Islet precursor cell (in vitro differentiated cells): ENCODE measurements around the gene ABCC1.
A peak's percentile ranks its signal among the peaks of the same experiment; 100 is the strongest.

ENCODE experiments used
- DNase-seq: peaks from one replicate; pipeline ENCODE4 v3.0.0-alpha.2; 2018

ABCC1 gene

DNA sequence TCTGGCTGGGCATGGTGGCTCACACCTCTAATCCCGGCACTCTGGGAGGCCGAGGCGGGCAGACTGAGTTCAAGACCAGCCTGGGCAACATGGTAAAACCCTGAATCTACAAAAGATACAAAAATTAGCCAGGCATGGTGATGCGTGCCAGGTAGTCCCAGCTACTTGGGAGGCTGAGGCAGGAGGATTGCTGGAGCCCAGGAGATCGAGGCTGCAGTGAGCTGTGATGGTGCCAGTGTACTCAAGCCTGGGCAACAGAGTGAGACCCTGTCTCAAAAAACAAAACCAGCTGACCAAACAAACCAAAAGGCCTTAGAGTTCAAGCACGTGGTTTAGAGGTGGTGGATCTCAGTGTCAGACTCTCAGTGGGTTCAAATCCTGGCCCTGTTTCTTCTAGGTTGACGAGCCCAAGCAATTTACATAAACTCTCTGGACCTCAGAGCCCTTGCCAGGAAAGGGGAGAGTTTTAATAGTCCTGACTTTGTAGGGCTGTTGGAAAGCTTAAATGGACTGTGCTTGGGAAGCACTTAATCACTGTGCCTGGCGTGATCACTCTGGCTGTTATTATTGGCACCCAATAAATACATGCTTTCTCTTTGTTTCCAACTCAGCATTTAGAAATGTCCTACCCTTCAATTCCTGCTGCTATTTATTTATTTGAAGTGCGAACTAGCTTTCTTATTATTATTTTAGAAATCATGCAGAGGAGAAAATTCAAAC is 44.7 kb downstream of the ABCC1 start:
- no peak for DNase-seq

DNA sequence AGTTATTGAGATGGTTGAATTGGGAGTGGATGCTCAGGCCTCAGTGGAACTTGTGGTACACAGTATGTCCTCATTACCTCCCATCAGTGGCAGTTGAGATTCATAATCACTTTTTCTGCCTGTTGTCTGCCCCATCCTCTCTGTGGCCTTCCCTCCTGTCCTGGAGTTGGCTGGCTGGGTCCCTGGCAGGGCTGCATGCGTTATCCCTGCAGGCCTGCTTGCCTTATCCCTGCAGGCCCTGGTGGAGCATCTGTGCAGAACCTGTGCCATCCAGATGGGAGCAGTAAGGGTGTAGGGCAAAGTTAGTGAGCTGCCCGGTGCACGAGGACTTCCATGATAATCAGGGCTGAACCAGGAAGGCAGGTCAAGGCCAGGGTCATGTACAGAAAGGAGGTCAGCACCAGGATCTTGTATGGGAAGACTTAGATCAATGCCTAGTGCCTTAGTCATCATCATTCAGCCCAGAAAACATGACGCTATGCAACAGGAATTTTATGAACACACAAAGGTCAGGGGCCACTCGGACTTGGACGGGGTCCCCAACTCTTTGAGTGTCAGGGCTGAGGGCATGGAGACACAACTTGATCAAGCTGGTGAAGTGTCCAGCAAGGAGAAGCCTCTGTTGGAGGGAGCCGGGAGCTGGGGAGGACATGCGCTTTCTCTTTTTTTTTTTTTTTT is 47.2 kb downstream of the ABCC1 start:
- DNase-seq: peak; percentile 75

DNA sequence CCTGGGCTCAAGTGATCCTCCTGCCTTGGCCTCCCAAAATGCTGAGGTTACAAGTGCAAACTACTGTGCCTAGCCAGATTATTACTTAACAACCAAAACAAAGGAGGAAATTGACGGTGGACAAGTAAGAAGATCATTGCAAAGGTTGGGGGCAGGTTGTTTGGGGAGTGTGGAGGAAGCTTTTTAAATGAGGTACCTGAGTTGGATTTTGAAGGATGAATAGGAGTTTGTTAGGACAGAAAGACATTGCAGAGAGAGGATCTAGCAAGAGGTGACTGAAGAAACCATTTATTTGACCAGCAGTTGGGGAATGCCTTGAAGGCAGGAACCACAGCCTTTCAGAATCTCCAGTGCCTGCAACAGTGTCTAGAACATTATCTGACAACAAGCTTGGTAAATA is 51.3 kb downstream of the ABCC1 start:
- no peak for DNase-seq

DNA sequence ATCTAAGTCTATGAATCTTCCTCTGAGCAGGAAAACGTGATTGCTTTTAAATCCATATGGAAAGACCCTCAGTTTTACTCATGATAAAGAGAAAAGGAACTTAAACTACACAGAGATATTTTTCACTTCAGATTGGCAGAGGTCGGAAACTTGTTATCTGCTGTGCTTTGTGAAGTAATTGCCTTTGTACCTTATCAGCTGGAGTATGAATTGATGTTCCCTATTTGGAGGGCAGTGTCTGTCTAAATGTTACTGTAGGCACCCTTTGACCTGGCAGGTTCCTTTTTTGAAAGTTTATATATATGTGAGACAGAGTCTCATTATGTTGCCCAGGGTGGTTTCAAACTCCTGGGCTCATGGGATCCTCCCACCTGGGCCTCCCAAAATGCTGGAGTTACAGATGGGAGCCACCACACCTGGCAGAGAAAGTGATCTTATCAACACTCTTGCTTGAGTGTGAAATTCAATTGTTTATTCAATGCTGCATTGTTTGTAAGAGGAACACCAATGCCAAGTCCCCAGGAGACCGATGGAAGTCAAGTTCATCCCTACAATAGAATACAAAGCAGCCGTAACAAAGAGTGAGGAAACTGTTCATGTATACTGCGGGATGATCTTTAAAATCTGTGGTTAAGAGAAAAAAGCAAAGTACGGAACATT is 52.3 kb downstream of the ABCC1 start:
- no peak for DNase-seq

DNA sequence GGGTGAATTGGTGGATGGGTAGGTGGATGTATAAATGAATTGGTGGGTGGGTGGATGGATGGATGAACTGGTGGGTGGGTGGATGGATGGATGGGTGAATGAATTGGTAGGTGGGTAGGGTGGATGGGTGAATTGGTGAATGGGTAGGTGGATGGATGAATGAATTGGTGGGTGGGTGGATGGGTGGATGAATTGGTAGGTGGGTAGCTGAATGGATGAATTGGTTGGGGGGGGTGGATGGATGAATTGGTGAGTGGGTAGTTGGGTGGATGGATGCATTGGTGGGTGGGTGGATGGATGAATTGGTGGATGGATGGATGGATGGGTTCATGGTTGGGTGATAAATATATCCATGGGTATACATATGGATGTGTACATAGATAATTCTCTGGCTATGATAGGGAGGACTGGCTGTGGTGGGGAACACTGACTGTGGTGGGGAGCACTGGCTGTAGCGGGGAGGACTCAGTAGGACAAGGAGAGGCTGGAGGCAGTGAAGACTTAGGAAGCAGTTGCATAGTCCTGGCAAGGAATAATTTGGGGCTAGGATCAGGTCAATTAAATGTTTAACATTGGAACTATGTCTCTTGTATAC is 54.4 kb downstream of the ABCC1 start:
- DNase-seq: no peak

DNA sequence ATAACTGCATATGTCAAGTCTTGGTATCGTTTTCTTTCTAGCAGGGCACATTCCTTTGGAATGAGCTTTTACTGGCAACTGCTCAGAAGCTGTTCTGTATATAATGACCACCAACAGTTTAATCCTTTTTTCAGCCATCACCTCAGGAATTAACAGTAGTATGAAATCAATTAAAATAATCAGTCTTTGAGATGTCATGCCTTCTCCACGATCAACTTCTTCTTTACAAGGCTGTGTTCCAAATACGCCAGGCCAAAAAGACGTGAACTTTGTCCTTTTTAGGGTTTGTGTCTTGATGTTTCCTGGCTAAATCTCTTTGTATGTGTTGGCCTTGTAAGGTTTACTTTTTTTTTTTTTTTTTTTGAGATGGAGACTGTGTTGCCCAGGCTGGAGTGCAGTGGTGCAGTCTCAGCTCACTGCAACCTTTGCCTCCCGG is 54.9 kb downstream of the ABCC1 start:
- DNase-seq: no peak

DNA sequence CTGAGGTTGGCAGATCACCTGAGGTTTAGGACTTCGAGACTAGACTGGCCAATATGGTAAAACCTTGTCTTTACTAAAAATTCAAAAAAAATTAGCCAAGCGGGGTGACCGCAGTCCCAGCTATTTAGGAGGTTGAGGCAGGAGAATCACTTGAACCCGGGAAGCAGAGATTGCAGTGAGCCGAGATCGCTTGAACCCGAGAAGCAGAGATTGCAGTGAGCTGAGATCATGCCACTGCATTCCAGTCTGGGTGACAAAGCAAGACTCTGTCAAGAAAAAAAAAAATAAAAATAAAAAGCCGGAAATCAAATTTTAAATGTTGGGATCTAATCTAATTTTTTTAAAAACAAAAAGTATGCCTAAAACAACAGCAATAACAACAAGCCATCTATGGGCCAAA is 56.3 kb downstream of the ABCC1 start:
- DNase-seq: no peak

DNA sequence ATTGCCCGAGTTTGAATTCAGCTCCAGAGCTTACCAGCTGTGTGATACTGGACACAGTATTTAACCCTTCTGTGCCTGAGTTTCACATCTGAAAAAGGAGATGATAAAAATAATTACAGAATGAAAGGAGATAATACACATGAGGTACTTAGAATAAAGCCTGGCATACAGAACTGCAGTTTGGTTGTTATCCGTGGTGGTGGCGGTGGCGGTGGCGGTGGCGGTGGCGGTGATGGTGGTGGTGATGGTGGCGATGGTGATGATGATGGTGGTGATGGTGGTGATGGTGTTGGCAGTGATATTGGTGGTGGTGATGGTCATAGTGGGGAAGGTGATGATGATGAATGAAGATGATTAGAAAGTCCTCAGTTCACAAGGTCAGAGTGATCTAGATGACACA is 57.2 kb downstream of the ABCC1 start:
- no peak for DNase-seq

DNA sequence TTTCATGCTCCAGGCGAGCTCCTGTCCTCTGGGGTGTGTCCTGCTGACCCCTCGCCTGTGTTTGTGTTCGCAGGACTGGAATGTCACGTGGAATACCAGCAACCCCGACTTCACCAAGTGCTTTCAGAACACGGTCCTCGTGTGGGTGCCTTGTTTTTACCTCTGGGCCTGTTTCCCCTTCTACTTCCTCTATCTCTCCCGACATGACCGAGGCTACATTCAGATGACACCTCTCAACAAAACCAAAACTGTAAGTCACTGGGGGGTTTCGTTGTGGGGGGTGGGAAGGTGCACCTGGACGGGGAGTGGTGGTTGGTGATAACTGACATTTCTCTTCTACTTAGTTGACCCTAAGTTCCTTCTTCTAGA is 58.3 kb downstream of the ABCC1 start:
- no peak for DNase-seq

DNA sequence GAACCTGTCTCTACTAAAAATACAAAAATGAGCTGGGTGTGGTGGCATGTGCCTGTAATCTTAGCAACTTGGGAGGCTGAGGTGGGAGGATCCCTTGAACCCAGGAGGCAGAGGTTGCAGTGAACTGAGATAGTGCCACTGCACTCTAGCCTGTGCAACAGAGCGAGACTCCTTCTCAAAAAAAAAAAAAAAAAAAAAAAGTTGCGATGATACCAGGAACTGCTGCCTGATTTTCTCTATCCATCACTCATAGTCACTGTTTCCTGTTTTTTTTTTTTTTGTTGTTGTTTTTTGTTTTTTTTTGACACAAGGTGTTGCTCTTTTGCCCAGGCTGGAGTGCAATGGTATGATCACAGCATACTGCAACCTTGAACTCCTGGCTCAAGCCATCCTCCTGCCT is 59.2 kb downstream of the ABCC1 start:
- DNase-seq: no peak

DNA sequence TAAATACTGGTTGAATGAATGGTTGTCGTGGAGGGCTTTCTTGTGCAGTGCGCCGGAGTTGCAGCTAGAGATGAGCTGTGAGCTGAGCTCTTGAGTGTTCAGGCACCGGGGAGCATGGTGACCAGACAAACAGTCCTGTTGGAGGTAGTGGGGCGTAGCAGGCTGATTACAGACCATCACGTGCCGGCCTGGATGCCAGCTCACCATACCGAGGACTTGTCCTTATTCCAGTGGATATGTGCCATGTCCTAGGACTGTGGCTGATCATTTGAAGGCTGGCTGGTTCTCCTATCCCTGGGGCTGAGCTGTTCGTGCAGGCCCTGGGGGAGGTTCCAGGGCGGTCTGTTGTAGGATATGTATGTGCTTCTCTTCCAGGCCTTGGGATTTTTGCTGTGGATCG is 60.0 kb downstream of the ABCC1 start:
- no peak for DNase-seq

DNA sequence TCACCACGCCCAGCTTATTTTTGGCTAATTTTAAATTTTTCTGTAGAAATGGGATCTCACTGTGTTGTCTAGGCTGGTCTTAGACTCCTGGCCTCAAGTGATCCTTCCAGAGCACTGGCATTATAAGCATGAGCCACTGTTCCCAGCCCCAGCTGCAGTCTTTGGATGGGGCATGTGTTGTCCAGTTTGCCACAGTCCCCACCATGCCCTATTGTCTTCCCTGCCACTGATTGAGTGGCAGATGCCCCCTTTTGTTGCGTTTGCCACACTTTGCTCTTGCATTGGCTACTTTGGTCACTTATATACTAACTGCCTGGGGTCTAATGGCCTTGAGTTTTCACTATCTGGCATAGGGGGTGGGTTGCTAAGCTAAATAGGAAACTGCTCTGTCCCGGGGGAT is 60.8 kb downstream of the ABCC1 start:
- no peak for DNase-seq

DNA sequence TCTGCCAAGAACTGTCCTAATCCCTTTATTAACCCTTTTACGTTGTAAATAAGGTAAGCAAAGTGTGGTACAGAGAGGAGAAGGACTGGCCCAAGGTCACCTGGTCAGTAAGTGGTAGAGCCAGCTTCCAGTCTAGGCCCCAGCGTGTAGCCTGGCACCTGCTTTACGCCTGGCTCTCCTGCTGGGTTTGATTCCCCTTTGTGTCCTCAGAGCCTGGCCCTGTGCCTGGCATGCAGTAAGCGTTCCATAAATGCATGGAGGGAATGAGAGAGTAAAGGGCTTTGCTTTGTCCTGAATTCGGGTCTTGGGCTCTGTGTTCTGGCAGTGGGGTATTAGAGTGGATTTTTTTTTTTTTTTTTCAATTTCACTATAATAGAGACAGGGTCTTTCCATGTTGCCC is 62.7 kb downstream of the ABCC1 start:
- DNase-seq: no peak

DNA sequence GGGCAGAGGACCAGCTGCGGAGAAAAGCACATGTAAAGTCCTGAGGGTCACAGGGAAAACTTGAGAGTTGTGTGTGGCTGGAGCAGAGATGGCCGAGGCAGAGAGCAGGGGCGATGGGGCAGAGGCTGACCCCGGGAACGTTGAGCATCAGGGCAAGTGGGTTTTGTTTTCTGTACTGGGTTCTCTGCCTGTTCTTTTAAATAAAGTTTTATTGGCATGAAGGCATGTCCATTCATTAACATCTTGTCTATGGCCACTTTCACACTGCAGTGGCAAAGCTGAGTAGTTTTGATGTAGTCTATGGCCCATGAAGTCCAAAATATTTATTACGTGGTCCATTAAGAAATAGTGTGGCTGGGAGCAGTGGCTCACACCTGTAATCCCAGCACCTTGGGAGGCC is 64.4 kb downstream of the ABCC1 start:
- DNase-seq: no peak

DNA sequence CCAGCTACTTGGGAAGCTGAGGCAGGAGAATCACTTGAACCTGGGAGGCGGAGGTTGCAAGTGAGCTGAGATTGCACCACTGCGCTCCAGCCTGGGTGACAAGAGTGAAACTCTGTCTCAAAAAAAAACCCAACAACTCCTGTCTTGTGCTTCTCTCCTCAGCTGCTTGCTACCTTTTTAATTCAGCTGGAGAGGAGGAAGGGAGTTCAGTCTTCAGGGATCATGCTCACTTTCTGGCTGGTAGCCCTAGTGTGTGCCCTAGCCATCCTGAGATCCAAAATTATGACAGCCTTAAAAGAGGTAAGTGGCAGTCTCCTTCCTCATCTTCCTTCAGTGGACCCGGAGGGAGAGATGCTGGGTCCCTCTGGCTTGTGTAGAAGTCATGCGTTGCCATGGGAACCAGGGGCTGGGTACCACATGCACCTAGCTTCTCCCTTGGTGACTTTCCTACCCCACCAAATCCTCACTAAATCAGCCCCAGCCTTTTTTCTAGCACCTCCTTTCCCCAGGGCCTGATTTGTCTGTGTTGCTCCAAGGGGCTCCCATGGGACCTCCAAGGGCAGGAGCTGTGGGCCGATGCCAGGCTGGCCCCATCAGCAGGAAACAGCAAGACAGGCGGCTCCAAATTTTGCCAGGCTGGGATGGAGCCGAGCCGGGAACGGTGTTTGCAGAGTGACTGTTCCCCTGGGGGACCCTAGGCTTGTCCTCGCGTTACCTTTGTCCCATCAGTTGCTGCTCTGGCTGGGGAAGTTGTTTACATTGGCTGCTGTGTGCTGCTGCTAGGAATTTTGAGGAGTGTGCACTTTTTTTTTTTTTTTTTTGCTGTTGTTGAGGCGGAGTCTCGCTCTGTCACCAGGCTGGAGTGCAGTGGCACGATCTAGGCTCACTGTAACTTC is 65.2 kb downstream of the ABCC1 start:
- no peak for DNase-seq

DNA sequence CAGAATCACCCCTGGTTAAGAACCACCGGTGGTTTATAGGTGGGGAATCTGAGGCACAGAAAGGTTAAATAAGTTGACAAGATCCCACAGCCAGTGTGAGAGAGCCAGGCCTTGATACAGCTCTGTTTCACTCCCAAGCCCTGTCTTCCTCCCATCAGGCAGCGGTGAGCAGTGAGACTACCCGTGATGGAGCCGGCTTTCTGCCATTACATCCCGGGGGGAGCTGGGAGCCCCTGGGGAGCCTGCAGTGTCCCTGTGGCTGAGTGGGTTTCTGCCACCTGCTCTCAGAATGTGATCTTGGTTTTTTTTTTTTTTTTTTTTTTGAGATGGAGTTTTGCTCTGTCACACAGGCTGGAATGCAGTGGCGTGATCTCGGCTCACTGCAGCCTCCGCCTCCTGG is 66.4 kb downstream of the ABCC1 start:
- no peak for DNase-seq

DNA sequence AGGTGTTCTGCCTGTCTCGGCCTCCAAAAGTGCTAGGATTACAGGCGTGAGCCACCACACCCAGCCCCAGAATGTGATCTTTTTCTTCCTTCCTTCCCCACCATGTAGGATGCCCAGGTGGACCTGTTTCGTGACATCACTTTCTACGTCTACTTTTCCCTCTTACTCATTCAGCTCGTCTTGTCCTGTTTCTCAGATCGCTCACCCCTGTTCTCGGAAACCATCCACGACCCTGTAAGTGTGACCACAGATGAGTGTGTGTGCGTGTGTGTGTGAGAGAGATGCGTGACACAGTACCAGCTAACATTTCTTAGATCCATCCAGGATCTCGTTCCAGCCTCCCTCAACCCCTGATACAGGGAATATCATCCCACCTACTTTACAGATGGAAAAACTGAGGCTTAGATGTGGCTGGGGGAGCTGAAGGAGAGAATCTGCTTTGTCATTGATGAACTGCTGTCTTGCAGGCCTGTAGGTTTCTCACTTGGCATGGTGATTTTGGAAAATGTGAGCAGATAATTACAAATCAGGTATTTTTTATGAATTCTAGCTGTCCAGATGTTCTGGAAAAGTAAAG is 67.1 kb downstream of the ABCC1 start:
- no peak for DNase-seq

DNA sequence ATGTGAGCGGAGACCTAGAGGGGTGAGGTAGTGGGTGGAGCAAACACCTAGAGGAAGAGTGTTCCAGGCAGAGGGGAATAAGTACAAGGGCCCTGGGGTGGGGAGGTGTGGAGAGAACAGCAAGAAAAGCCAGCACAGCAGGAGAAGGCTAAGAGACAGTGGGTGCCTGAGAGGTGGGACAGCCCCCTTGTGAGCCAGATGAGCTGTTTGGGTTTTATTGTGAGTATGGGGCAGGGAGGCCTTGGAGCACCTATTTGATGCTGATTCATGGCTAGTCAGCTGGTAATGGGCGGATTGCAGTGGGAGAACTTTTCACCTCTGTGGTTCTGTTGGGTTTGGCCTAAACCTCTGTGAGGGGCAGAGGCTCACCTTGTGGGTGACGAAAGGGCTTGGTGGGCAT is 68.4 kb downstream of the ABCC1 start:
- DNase-seq: no peak

DNA sequence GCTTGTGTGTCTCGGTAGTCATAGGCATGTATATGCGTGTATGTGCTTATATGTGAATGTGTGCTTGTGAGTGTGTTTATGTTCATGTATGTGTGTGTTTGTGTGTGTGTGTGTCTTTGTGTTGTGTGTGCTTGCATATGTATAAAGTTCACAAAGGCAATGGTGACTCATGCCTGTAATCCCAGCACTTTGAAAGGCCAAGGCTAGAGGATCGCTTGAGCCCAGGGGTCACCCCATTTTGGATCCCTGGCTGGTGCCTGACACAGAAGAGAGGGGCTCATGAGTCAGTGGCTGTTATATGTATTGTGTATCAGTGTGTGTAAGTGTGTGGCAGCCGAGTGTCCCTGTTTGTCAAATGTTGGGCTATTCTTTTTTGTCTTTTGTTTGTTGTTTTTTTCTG is 69.3 kb downstream of the ABCC1 start:
- no peak for DNase-seq

DNA sequence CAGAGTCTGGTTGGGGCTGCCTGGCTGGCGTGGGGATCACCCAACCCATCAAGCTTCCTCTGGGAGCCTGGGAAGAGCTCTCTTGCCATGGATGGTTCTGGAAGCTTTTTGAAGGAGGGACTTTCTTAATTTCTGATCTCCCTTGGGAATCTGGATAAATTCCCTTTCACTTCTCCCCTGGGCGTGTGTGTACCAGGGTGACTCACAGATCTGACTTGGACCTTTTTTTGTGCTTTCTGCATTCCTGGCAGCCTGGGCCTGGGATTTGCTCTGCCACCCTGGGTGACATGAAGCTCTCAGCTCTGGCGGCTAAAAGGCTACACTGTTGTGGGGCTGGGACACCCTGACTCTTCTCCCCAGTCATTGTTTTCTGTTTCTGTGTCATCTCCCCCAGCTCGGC is 70.1 kb downstream of the ABCC1 start:
- no peak for DNase-seq

DNA sequence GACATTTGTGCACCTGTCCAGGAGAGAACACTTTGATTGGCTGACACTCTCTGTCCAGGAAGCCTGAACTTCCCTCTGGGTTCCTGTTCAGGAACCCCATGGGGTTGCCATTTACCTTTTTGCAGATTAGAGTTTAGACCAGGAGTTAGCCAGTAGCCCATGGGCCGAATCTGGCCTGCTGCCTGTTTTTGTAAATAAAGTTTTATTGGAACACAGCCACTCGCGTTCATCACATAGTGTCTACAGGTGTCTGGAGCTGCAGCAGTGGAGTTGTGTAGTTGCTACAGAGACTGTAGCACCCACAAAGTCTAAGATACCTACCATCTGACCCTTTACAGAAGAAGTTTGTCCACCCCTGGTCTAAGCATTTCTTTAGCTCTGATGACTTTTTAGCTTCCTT is 70.9 kb downstream of the ABCC1 start:
- DNase-seq: no peak

DNA sequence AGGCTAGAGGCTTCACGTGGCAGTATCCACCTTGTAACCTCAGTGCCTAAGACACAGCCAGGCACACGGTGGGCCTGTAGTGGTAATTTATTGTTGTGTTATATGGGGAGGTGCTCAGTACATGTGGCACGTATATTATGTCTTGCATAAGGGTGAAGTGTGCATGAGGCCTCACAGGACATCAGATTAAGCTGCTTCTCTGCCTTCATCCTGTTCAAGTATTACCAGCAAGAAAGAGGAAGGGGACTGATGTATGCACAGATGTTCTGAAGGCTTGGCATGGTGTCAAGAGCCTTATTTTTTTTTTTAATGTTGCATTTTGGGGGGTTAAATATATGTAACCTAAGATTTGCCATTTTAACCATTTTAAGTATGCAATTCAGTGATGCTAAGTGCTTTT is 71.6 kb downstream of the ABCC1 start:
- no peak for DNase-seq

DNA sequence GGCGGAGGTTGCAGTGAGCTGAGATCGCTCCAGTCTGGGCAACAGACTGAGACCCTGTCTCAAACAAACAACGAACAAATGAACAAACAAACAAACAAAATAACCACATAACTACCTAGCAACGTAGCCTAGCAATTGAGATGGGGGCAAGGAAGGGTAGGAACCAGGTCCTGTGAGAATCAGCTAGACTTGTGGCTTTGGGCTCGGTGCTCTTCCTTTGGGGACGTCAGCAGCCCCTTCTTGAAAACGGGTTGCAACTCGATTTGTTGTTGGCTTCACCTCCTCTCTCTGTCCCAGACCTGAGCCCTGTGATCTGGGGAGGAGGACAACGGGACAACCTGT is 72.2 kb downstream of the ABCC1 start:
- no peak for DNase-seq
